Measurements from ENCODE around the gene SSR4.

The SSR4 gene

DNA sequence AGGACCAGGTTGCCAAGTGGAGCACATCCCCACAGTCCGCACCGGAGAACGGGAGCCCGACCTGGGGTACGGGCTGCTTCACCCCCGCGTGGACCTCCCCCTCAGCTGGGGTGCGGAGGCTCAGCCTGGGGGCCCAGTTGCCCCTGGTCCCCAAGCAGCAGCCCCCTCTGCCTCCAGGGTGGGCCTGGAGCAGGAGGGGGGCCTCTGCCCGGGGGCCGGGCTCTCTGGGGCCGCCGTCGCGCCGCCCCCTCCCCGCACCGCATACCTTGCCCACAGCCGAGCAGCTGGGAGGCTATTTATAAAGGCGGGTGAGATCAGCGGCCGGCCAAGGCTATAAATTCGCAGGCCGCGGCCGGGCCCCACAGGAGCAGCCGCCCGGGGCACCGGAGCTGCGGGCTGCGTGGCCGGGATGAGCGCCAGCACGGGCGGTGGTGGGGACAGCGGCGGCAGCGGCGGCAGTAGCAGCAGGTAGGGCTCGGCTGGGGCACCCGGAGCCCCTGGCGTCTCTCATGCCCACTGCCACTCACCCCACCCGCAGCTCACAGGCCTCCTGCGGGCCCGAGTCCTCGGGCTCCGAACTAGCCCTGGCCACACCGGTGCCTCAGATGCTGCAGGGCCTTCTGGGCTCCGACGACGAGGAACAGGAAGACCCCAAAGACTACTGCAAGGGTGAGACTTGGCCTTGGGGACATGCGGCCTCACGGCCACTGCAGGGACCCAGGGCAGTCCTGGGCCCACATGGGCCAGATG, 13.6 kb upstream of the SSR4 start, which contains the start of gene SRPK3:
TSS of gene SRPK3 (plus strand) at position 364 of the 750 bp plus-strand sequence. CDS start at position 410, 46 bp downstream.
- no peak for DNase-seq (ENCODE audit: low read depth in 4 of 4, low spot score in 1 of 4)

DNA sequence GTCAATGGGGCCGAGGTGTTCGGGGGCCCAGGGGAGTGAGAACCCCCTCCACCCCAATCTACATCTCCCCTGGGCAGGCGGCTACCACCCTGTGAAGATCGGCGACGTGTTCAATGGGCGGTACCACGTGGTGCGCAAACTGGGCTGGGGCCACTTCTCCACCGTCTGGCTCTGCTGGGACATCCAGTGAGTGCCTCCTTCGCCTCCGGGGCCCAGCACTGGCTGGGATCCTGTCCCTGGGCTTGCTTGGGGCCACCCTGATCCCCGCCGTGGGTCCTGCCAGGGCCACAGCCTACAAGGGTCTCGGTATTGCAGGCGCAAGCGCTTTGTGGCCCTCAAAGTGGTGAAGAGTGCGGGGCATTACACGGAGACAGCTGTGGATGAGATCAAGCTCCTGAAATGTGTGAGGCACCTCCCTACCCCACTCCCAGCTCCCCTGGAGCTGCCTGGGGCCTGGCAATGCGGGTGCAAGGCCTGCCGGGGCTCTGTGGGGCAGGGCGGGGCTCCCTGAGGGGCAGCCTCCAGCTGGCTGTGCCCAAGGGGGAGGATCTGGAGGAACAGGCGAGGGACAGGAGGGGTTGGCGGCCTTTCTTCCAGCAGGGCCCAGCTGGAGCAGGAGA, 12.9 kb upstream of the SSR4 start:
- DNase-seq (ENCODE audit: low read depth in 4 of 4, low spot score in 1 of 4): no peak

DNA sequence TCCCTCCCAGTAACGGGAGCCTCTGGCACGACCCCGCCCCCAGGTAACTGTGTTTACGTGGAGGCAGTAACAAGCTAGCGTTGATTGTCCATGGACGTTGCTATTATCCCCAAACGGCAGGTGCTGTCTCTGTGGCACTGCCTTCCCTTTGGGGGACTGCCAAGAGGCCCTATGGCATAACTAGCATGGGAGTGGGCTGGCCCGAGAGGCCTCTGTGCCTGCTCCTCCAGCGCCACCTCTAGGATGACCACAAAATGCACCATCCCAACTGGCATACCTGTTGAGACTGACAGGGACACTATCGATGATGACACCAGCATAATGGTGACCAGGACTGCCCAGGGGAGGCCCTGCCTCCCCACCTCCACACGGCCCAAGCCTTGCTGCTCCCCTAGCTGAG, 12.2 kb upstream of the SSR4 start:
- no peak for DNase-seq (ENCODE audit: low read depth in 4 of 4, low spot score in 1 of 4)

DNA sequence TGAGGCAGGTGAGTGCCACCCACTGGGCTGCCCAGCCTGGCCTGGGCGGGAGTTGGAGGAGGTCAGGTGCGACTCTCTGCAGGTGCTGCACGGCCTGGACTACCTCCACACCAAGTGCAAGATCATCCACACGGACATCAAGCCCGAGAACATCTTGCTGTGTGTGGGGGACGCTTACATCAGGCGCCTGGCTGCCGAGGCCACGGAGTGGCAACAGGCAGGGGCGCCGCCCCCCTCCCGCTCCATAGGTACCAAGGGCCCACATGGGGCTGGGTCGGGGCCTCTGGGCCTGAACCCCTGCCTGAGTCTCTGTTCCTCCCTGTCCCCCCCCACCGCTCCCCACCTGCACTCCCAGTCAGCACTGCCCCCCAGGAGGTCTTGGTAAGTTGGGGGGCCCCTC, 11.6 kb upstream of the SSR4 start:
- DNase-seq (ENCODE audit: low read depth in 4 of 4, low spot score in 1 of 4): no peak

DNA sequence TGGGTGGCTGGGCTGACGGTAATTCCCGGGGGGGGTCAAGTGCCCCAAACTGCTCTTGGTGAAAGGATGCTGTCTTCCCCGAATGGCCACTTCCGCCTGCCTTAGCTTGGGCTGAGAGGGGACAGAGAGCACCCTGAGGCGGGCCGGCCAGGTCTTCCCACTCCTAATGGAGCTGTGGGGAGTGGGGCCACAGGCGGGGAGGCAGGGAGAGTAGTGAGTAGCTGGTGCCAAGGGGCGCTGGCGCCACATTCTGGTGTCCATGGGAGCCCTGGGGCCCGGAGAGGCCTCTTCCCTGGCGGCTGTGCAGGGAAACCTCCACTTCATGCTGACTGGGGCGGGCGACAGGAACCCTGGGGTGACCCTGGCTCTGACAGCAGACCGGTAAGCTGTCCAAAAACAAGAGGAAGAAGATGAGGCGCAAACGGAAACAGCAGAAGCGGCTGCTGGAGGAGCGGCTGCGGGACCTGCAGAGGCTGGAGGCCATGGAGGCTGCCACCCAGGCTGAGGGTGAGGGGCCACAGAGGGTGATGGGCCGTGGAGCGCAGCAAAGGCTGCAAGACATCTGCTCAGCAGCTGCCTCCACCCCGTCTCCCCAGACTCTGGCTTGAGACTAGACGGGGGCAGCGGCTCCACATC, 11.0 kb upstream of the SSR4 start:
- no peak for DNase-seq (ENCODE audit: low read depth in 4 of 4, low spot score in 1 of 4)

DNA sequence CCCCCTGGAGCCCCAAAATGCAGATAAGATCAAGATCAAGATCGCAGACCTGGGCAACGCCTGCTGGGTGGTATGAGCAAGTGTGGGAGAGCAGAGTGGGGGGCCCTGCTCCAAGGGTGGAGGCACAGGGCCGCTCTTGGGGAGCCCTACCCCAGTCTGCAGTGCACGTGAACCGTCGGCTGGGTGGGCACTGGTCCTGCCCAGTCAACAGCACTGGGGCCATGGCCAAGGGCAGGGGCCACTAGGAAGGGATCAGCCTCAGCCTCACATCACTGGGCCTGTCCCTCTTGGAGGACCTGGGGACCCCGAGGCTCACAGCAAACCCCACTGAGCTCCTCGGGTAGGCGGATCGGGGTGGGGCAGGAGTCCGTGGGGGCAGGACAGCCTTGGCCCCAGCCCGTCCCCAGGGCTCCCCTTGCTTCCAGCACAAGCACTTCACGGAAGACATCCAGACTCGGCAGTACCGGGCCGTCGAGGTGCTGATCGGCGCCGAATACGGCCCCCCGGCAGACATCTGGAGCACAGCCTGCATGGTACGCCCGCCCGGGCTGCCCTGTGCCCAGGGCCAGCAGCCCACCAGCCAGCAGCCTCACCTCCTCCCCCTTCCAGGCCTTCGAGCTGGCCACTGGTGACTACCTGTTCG, 10.0 kb upstream of the SSR4 start:
- no peak for DNase-seq (ENCODE audit: low read depth in 4 of 4, low spot score in 1 of 4)

DNA sequence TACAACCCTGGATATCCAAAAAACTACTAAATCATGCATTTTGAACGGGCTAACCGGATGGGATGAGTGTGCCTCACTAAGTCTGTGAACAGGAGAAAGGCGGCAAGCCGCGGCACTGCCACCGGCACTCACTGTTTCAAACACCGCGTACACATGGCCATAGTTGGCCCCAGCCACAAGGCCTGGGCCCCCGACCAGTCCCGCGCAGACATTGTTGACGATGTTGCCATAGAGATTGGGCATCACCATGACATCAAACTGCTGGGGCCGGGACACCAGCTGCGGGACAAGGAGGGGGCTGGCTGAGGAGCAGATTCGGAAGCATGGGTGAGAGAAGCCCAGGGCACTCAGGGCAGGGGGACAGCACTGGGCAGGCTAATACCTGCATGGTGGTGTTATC, 7.8 kb upstream of the SSR4 start:
- DNase-seq (ENCODE audit: low read depth in 4 of 4, low spot score in 1 of 4): no peak

DNA sequence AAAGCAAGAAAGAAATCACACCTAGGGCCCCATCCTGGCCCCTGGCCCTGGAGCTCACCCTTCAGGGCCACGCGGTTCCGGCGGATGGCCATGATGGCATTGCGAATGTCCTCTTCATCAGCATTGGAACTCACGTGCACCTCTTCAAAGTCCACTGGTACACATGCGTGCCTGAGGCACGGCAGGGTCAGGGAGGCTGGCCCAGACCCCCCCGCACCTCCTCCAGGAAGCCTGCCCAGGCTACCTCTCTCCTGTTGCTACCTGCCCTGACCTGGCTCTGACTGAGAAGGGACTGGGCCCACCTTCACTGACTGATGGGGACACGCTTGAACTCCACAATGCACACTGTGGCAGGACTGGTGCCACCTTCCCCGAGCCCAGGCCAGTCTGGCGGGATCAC, 4.8 kb upstream of the SSR4 start:
- DNase-seq (ENCODE audit: low read depth in 4 of 4, low spot score in 1 of 4): no peak

DNA sequence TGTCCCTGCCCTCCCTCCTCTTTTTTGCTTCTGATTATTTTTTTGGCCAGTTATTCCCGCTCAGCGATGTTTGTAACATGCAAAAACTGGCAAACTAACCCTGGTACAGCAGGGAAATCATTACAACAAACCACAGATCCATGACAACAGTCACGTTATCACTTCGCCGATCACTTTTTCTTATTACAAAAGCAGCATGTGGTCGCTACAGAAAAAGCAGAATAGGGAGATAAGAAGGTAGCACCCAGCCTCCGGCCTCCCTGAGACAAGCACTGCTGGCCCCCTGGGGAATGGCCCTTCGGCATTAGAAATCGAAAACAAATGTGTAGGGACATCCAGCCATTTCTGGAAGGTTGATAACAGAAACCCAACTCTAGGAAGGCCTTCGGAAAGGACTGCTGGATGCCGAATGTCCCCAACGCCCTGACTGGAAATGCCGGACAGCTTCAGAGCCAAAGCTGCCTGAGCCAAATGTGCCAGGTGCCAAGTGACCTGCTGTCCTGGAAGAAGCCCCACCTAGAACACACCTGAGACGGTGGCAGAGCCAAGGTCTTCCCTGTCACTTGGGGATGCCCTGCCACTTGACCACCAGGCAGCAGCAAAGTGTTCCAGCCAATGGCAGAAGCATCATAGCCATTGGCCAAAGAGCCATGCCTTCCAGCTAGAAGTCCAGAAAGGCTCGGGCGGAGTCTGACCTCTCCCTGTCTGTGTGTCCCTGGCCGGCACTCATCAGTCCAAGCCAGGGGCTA, 3.2 kb upstream of the SSR4 start:
- DNase-seq (ENCODE audit: low read depth in 4 of 4, low spot score in 1 of 4): no peak

DNA sequence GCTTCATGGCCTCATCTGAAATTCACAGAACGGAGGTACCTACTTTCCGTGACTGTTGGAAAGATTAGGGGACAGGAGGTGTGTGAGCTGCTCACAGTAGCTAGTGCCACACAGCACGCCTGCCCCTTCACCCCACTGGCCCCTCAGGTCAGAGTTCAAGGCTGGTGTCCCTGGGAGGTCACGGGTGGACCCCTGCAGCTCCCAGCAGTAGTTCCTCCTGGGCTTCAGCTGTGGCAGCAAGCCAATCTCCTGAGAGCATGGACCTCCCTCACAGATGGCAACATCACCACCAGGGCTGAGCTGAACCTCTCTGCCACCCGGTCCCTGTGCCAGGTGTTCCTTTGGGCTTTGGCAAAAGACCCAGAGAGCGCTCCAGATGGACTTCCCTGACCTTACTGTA, 2.1 kb upstream of the SSR4 start:
- DNase-seq (ENCODE audit: low read depth in 4 of 4, low spot score in 1 of 4): no peak

DNA sequence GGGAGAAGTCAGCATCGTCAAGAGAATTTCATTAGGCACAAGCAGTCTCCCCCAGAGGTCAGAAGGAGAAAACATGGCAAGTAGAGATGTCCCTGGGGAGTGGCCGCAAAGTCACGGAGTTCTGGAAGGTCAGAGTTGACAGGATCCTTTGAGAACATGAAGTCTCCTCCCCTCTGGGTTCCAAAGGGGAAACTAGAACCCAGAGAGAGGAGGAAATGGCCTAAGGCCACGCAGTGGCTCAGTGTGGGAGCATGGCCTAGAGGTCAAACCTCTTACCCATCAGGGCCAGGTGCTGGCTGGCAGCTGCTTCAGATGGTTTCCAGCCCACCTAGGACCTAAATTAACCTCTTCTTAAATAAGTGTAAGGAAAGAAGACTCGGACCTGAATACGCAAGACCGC, 1.2 kb upstream of the SSR4 start:
- DNase-seq (ENCODE audit: low read depth in 4 of 4, low spot score in 1 of 4): no peak

DNA sequence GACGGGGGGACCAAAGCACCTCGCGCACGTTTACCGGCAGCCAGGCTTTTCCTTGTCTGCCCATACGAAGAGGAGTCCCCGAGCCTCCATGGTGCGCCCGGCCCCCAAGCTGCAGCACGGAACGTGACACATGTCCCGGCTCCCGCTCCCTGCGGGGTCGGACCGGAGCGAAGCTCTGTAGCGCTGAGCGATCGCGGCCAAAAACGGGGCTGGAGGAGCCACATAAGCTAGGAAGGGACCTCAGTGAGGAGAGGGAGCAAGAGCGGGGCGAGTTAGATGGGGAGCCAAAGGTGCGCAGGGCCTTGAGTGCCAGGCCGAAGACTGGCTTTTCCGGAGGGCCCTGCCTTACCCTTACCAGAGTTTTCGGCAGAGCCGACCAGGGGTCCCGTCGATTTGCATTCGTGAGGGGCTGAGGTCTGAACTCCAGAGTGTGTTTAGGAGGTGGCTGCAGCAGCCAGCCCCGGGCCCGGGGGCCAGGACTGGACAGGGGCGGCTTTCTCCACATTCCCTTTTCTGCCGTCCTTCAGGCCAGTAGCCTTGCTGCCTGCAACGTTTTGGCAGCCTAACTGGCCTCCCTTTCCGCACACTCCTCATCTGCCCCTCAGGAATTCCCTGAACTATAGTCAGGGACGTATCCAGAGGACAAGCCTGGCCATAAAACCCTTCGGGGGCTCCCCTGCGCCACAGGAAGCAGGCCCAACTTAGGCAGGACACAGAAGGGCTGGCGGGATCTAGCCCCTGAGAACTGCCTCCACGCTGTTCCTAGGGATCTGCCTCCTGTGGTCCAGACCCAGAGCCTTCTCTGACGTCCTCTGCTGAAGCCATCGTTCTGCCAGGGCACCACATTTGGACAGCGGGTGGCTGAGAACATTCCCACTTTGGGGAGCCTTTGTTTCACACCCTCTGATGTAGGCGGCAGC, 689 bp downstream of the SSR4 start:
- DNase-seq (ENCODE audit: low read depth in 4 of 4, low spot score in 1 of 4): no peak

DNA sequence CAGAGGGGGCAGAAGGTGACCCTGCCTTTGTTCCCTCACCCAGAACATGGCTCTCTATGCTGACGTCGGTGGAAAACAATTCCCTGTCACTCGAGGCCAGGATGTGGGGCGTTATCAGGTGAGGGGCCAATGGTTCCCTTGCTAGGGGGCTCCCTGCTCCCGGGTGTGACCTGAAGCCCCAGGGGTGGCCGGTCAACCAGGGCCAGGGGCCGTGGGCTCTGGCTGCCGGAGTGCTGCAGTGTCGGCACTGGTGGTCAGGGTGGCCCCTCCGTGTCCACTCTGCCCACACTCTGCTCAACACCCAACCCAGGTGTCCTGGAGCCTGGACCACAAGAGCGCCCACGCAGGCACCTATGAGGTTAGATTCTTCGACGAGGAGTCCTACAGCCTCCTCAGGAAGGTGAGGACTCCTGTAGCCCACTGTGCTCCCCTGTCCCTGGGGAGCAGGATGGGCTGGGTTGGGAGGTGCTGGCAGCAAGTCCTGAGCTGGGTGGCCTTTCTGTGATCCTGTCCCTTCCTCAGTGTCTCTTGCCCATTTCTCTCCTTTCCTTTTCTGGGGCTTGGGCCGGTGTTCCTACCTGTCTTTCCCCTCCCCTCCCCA, 3.0 kb downstream of the SSR4 start:
- DNase-seq (ENCODE audit: low read depth in 4 of 4, low spot score in 1 of 4): no peak

DNA sequence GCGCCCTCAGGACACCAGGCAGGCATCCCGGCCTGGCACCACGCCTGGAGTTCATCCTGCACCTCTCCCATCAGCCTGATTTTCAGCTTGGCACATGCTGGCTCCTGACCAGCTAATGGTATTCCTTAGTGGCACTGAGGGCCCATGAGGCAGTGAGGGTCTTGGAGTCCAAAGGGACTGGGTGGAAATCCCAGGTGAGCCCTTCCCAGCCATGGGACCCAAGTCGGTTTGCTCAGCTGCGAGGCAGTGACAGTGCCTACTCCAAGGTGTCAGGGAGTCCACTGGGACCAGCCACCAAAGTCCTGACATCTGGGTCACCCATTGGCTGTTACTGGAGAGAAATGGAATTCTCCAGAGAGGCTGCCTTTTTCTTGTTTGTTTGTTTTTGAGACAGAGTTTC, 4.9 kb downstream of the SSR4 start:
- no peak for DNase-seq (ENCODE audit: low read depth in 4 of 4, low spot score in 1 of 4)

DNA sequence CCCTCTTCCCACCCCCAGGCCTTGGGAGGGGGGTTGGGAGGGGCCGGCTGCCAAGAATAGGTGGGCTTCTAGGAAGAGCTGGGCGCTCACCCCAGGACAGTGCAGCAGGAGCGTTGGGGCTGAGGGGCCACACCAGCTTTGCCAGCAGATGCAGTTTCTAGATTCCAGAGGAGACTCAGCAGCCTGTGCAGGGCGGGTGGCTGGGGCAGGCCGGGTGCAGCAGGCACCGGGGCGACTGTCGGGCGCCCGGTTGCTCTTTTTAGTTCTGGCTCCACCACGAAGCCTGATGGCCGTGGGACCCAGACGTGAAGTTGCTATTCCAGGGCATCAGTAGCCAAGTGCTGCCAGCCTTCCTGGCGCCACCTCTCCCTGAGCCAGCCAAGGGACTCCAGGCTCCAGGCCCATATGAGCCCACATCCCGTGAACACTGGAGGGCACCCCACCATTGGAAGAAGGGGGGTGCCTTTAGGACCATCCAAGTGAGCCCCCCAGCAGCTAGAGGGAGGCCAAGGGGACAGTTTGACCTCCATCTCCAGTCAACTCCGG, 5.8 kb downstream of the SSR4 start:
- DNase-seq (ENCODE audit: low read depth in 4 of 4, low spot score in 1 of 4): no peak

DNA sequence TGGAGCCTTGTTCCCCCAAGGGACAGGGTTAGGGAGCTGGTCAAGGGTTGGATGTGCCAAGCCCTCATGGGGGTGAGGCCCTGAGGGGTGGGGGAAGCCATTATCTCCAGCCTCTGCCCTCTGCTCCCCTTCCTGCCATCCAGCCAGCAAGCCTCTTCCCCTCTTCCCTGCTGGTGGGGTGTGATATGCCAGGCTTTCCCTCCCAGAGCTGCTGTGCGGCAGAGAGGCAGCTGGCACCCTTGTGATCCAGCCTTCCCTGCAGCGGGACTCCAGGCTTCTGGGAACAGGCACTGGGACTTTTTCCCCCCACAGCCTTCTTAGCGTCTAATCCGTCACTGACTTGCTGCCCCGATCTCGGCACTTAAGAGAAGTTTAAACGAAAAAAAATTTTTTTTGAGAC, 6.3 kb downstream of the SSR4 start:
- no peak for DNase-seq (ENCODE audit: low read depth in 4 of 4, low spot score in 1 of 4)

DNA sequence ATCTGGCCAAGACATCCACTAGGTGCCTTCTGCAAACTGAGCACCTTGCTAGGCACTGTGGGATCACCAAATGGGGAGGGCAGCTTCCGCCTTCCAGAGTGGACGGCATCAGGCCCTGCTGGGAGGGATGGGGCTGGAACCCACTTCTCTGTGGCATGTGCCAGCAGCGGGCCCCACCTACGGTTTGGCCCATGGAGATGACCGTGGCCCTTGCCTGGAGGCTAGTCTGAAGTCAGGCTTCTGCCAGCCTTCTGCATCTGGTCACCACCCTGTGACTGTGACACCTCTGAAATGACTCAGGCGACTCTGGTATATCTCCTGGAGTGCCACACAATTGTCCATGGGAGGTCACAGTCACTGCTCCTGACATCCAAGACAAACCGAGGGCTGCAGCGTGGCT, 7.2 kb downstream of the SSR4 start:
- DNase-seq (ENCODE audit: low read depth in 4 of 4, low spot score in 1 of 4): no peak

DNA sequence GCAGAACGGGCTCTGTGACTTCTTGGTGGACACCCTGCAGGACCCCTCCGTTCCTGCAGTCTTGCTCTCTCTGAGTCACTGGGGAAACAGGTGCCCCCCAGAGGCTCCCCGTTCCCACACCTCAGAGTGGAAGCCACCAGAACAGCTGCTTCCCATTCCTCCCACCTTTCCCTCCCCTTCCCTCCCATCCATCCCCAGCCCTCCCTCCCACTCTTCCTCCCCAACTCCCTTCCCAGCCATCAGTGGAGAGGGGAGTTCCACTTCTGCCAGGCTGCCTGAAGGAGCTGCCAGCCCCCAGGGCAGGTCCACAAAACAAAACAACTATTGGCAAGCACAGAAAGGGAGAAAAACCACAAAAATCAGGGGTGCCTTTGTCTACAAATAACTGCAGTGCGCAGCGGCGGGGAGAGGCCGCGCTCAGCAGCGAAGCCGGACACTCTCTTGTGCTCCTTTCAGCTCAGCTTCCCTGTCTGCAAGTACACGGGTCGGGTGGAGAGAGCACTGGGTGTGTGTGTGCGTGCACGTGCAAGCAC, 8.1 kb downstream of the SSR4 start:
- DNase-seq (ENCODE audit: low read depth in 4 of 4, low spot score in 1 of 4): no peak
